ENCODE measurements around the gene DOCK6. TPM values are rescaled to one million over a fixed set of nuclear protein-coding genes. Genes with fewer than 3 reads are reported as not detected.
A peak's percentile ranks its signal among the peaks of the same experiment; 100 is the strongest.

The DOCK6 gene
- total RNA-seq, 1 donor, result 21.2 TPM

DNA sequence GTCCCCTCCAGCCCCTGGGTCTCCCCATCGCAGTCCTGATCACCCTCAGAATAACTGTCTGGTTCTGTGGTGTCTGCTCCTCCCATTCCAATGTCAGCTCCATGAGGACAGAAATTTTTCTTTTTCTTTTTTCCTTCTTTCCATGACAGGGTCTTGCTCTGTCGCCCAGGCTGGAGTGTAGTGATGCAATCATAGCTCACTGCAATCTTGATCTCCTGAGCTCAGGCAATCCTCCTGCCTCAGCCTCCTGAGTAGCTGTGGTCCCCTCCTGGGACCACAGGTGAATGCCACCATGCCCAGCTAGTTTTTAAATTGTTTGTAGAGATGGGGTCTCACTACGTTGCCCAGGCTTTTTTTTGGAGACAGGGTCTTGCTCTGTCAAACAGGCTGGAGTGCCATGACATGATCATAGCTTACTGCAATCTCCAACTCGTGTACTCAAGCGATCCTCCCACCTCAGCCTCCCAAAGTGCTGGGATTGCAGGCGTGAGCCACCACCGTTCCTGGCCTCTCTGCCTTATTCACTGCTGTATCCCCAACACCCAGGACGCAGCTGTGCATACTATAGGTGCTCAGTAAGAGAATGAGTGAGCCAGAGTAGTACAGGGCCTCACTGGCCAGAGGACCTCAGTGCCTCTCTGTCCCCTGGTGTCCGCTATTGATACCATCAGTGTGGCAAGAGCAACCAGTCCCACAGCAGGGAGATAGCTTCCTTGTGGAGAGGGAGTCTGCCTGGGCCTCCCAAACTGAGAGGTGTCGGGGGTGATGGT, 5.2 kb upstream of the DOCK6 start:
- DNase-seq (ENCODE audit: low read depth), result no peak
- TF ChIP-seq, protein P1, sequence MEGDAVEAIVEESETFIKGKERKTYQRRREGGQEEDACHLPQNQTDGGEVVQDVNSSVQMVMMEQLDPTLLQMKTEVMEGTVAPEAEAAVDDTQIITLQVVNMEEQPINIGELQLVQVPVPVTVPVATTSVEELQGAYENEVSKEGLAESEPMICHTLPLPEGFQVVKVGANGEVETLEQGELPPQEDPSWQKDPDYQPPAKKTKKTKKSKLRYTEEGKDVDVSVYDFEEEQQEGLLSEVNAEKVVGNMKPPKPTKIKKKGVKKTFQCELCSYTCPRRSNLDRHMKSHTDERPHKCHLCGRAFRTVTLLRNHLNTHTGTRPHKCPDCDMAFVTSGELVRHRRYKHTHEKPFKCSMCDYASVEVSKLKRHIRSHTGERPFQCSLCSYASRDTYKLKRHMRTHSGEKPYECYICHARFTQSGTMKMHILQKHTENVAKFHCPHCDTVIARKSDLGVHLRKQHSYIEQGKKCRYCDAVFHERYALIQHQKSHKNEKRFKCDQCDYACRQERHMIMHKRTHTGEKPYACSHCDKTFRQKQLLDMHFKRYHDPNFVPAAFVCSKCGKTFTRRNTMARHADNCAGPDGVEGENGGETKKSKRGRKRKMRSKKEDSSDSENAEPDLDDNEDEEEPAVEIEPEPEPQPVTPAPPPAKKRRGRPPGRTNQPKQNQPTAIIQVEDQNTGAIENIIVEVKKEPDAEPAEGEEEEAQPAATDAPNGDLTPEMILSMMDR (IDR thresholded peaks at IDR 0.05; ENCODE audit: insufficient read depth, low read depth, low read length), result no peak
- H3K4me3 ChIP-seq (ENCODE audit: low read depth, low read length), result no peak overlapping the region

DNA sequence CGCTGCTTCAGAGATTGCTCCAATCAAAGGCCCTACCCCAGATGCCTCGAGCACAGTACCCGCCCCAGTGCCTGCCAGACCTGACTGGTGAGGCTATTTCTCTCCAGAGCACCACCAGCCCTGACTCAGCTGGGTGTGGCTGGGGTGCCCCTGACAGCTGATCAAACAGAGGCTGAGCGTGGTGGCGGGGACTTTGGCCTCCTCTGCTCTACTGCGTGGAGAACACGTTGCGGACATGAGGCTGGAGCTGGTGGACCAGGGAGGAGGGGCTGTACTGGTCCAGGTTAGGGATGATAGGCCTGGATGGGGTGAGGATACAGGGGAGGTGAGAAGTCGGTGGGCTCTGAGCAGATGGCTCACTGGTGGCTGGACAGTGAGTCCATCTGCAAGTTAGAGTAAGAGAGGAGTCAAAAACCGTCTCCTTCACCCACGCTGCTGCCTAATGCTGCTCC, 3.5 kb upstream of the DOCK6 start:
- TF ChIP-seq, protein P1 (IDR thresholded peaks at IDR 0.05; ENCODE audit: insufficient read depth, low read depth, low read length), result no peak
- H3K4me3 ChIP-seq (ENCODE audit: low read depth, low read length), result no peak overlapping the region
- no peak for DNase-seq (ENCODE audit: low read depth)

DNA sequence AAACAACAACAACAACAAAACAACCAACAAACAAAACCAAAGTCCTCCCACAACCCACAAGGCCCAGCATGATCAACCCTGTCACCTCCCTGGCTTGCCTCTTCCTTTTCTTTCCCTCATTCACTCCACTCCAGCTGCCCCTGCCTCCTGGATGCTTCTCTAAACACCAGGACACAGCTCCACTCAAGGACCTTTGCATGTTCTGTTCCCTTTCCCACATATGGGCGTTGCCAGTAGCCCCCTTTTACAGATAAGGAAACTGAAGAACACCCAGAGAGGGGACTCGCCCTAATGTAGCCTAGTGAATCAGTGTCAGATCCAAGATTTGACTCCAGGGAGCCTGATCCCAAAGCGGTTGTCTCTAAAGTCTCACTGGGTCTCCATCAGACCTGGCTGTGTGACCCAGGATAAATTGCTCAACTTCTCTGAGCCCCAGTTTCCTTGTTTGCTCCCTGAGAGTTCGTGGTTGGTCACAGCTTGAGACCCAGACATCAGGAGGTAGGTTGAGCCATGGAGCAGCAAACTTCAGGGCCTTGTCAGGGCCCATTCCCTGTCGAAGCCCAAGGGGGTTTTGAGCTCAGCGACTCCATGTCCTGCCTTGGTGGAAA, 3.0 kb upstream of the DOCK6 start:
- no peak for DNase-seq (ENCODE audit: low read depth)
- H3K4me3 ChIP-seq (ENCODE audit: low read depth, low read length), result no peak overlapping the region
- TF ChIP-seq, protein P1 (IDR thresholded peaks at IDR 0.05; ENCODE audit: insufficient read depth, low read depth, low read length), result no peak

DNA sequence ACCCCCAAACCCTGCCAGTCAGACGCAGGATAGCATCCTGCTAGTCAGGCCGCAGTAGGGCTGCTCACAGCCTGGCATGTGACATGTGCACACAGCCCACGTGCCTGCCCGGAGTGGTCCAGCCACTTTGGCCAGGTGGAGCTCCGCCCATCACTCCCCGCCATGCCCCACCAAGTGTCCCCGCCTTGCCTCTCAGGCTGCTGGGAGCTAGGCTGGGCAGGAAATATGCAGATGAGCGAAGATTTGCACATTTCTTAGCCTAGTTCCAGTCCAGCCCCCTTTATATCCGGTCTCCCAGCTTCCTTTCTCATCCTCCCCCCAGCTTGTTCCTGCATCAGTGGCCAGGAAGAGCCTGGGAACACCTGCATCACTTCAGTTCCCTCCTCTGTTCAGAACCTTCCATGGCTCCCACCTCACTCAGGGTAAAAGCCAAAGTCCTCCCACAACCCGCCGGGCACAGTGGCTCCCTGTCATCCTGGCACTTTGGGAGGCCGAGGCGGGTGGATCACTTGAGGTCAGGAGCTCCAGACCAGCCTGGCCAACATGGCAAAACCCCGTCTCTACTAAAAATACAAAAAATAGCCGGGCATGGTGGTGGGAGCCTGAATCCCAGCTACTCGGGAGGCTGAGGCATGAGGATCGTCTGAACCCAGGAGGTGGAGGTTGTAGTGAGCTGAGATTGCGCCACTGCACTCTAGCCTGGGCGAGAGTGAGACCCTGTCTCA, 2.3 kb upstream of the DOCK6 start:
- DNase-seq (ENCODE audit: low read depth), result no peak
- TF ChIP-seq, protein P1 (IDR thresholded peaks at IDR 0.05; ENCODE audit: insufficient read depth, low read depth, low read length), result no peak
- no peak overlapping the region for H3K4me3 ChIP-seq (ENCODE audit: low read depth, low read length)

DNA sequence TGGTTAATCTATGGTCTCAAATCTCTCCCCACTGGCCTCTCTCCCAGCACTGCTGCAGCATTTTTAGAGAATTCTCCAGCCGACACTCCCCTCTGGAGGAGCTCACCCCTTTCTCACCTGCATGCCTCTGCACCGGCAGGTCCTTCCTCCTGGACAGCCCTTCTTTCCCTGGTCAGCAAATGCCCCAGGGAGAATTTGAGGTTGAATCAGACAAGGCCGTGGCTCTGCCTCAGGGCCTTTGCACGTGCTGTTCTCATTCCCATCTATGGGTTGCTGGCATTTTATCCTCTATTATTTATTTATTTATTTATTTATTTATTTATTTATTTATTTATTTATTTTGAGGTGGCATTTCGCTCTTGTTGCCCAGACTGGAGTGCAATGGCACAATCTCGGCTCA, 1.4 kb upstream of the DOCK6 start:
- no peak for DNase-seq (ENCODE audit: low read depth)
- H3K4me3 ChIP-seq (ENCODE audit: low read depth, low read length), result no peak overlapping the region
- TF ChIP-seq, protein P1 (IDR thresholded peaks at IDR 0.05; ENCODE audit: insufficient read depth, low read depth, low read length), result no peak

DNA sequence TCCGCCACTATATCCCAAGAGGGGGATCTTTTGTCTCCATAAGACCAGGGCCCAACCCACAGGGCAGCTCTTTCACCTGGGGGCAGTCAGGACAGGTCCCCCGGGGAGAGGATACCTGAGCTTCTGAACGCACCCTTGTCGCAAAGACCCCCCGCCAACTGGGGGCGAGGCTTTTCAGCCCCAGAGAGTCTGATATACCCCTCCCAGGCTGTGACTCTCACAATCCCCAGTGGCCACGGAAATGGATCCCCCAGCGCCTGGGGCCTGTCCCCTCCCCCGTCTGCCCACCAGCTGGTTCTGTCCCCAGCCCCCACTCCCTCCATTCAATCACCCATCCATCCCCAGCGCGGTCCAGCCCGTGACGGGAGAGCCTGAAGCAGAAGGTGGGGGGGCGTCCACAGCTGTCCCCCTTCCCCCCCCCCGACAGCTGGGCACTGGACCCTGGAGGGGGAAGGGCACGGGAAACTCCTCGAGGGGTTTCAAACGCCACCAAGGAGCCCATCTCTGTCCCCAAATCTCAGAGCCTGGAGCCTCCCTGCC, 823 bp downstream of the DOCK6 start:
- peak overlapping the region; percentile 71 for H3K4me3 ChIP-seq (ENCODE audit: low read depth, low read length)
- DNase-seq (ENCODE audit: low read depth), result no peak
- TF ChIP-seq, protein P1 (IDR thresholded peaks at IDR 0.05; ENCODE audit: insufficient read depth, low read depth, low read length), result no peak

Measured in fibroblast of villous mesenchyme (primary cell).